Right hindlimb (tissue), 1 donor: ENCODE measurements around the gene BOLL.
A peak's percentile ranks its signal among the peaks of the same experiment; 100 is the strongest.
"Not testable (repeated sequence)": the region's sequence is repeated elsewhere in the genome, so short reads cannot be mapped to it uniquely, and the experiment has no call there.

Experiments
- DNase-seq: peaks from one replicate; pipeline ENCODE4 v3.0.0-alpha.2; 2018

The BOLL gene

DNA sequence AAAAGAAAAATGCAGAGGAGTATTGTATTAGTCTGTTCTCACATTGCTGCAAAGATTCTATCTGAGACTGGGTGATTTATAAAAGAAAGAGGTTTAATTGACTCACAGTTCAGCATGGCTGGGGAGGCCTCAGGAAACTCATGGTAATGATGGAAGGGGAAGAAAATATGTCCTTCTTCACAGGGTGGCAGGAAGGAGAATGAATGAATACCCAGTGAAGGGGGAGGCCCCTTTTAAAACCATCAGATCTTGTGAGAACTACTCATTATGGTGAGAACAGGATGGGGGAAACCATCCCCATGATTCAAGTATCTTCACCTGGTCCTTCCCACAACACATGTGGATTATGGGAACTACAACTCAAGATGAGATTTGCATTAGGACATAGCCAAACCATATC lies 10.2 kb upstream of the BOLL start:
- no peak for DNase-seq

DNA sequence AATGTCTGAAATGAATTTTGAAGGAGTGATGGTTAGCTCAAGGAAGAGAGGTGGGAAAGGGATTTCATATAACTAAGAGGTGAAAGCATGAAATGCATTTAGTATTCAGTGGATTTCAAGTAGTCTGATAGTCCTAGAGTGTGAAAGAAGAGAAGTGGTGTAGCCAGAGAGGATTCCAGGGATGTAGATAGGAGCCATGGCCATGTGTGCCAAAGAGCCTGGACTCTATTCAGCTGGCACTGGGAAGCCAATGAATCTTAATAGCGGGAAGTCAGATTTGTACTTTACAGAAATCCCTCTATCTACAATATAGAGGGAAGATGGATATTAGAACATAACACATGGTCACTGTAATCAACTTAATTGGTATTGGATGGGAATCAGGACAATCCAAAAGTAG lies 8.3 kb upstream of the BOLL start:
- no peak for DNase-seq

DNA sequence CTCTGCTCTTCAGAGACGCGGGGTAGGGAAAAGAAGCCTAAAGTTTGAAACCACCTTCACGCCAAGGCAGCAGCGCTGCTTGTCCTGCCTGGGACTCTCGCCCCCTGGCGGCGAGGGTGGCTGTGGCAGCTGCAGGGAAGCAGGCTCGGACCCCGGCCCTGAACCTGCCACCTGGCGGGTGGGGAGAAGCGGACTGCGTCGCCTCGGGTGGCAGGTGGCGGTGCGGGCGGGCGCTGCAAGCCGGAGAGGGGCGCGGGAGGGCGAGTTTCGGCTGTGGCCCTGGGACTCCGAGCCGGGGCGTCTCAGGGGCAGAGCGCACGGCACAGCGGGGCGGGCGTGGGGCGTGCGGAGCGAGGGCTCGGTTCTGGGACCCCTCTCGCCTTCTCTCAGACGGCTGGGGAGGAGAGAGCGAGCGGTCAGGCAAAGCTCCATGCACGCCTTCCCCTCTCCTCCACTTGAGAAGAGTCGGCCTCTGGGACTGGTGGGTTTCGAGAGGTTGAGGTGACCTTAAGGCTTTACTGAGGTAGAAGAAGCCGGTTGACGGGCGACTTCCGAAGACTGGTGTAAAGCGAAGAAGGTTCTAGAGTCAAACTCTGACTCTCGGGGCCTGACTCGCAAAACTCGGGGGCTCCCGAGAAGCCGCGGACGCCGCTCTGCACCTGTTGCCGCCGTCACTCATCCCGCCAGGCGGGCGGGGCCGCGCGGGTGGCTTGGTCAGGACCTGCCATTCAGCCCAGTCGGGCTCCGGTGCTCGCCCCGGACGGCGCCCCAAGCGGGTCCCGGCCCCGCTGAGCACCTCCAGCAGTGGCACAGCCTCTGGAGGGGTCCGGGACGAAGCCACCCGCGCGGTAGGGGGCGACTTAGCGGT lies 1.1 kb upstream of the BOLL start:
- peak; percentile 58 for DNase-seq

DNA sequence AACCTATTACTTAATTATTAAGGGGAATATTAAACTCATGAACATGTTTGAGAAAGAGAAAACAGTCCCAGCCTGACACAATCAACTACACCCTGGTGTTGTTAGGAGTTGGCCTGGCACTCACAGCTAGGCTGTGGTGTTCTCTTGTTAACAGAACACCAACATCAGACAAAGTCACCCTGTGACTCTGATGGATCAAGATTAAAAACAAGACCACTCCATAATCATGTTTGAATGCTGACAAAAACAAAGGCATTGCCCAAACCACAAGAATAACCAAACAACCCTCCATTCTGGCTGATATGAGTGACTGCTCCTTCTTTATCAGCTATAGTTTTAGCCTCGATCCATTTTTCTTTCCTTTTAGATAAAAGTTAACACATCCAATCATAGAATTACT lies 3.0 kb downstream of the BOLL start:
- DNase-seq, result no peak

DNA sequence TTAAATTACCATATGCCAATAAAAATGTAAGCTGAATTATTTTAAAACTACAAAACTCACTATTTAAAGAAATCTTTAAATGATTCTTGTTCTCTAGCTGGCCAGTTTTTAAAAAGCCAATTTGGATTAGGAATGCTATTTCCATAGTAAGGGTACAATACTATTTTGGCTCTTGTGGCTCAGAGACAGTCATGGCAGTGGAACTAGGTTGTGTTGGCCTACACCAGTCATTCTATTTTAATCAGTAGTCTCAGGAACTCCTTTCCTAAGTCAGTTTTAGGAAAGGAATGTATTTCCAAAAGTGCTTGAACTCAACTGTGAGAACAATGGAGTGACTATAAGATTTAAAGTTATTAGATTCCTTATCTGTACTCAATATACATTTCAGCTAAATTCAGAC lies 5.9 kb downstream of the BOLL start:
- DNase-seq, result no peak

DNA sequence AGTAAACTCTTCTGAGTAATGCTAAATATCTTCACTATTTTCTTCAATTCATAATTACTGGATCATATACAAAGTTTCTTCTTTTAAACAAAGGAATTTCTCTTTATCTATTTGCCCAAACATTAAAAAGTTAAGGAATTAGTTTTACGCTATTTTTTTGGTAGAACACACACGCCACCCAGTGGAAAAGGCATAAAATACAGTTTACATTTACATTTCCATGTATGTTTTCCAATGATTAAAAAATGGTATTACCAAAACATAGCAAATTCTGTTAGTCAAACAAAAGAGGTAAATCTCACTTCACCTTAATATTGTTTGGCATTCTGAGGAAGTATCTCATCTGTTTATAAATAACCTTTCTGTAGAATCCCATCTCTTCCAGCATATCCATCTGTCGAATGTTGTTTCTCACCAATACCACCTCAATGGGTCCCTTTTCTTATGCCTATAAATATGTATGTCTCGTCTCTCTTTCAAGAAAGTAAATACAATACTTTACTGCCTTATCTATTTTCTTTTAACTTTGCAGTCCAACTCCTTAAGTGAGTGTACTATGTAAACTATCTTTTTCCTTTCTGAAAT lies 7.2 kb downstream of the BOLL start:
- DNase-seq, result no peak

DNA sequence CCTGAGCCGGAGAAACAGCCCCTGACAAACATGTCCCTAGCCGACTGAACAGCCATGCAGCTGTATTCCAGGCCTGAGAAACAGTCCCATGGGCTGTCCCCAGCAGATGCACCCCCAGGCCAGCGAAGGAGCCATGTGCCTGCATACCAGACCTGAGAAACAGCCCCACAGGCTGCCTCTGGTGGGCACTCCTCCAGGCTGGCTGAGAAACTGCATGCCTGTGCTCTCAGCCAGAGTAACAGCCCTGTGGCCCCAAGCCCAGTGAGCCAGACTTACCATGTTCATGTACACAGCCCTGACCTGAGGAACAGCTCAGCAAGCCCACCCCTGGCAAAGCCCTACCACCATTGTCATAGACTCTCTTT lies 24.8 kb downstream of the BOLL start:
- DNase-seq, result no peak

DNA sequence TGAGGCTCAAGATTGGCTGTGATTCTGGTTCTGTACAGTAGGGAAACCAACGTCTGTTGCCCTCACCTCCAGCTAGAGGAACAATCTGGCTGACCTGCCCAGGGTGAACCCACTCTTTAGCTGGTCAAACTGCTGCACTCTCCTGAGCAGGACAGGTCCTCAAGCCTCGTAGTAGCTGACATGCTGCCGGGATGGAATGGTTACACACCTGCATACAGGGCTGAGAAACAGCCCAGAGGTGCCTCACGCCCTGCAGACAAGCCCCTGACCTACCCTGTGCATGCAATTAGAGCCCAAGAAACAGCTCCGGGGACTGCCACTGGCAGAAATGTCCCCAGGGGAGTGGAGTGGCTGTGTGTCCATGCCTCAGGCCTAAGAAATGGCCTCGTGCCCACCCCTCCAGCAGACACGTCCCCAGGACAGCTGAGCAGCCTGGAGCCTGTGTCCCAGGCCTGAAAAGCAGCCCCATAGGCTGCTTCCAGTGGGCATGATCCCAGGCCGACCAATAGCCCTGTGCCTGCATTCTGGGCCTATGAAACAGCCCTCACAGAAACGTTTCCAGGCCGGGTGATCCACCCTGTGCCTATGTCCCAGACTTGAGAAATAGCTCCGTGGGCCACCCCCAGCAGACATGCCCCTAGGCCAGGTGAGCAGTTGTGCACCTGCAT lies 25.4 kb downstream of the BOLL start:
- peak; percentile 12 for DNase-seq

DNA sequence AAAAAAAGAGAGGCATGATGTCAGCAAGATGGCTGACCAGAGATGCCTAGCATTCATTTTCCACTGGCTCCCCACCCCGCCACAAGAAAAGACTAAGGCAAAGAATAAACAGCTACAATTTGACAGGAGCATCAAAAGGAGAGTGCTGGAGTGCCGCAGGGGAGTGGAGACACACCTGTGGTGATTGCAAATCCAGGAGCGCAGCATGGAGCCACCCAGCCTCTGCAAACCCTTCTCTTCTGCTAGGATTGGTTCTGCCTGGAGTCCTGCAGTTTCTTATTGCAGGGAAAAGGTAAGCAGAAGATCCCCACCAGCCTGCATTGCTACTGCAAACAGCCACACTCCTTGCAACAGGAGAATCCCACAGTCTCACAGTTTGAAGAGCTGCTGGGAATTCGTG lies 26.1 kb downstream of the BOLL start:
- no peak for DNase-seq

DNA sequence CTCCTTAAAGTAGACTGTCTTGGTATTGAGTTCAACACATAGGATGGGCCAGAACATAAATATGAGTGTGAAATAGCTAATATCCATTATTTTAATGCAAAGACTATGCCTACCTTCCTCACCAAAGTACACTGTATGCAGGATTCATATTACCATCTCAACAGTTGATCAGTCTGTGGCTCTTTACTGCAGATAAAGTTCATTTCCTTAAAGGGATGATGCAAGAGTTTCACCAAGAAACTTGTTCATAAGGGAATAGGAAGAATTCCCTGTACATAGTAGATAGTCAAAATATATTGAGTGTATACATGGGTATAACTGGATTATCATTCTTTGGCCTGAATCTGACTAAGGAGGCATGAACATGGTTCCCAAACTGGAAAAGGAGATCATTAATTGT lies 44.9 kb downstream of the BOLL start:
- no peak for DNase-seq

DNA sequence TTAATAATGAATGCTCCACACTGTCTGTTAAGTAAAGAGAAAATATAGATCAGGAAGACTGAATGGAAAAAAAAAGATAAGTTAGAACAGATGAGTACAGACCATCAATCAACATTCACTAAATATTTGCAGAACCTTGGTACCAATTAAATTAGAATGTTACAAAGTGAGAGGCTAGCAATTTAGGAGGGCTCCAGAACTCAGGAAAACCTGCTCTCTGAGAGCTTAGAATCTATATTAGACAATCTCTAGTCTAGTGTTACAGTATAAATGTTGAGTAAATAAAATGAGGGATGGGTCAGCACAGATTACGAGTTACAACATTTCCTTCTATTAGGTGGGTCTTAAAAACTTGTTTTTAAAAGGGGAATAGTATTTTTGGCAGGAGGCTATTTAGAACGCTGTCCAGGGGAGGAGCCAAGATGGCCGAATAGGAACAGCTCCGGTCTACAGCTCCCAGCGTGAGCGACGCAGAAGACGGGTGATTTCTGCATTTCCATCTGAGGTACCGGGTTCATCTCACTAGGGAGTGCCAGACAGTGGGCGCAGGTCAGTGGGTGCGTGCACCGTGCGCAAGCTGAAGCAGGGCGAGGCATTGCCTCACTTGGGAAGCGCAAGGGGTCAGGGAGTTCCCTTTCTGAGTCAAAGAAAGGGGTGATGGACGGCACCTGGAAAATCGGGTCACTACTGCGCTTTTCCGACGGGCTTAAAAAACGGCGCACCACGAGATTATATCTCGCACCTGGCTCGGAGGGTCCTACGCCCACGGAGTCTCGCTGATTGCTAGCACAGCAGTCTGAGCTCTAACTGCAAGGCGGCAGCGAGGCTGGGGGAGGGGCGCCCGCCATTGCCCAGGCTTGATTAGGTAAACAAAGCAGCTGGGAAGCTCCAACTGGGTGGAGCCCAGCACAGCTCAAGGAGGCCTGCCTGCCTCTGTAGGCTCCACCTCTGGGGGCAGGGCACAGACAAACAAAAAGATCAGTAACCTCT lies 56.3 kb downstream of the BOLL start:
- not testable (repeated sequence) for DNase-seq

DNA sequence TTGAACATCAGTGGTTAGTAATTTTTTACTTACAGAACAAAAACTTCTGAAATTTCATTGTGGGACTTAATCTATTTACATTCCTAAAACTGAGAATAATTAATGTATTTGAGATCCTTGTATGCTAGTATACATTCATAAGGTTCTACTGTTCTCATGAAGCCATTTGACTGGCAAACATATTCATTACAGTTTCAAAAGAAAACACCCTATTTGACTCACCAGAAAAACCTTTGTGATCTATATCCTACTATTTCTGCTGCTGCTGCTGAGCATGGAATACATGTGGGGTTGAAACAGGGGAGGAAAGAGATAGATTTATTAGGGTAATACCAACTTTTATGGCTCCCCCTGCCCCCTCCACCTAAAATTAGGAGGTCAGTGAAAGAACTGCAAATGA lies 58.1 kb downstream of the BOLL start:
- no peak for DNase-seq

DNA sequence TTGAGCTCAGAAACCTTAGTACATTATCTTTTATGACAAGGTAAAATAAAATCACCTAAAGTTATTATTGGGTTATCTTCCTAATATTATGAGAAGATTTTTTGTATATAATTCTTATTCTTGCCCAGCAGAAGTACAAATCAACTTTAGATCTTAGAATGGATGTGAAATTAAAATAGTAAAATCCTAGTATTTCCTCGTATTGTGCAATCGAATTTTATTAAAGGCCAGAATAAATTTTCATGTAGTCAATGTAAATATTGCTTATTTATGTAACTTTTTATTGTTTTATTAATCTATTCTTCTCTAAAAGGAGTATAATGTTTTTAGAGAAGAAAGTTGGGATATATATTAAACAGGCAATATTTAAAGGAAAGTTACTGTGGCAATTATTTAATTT lies 67.3 kb downstream of the BOLL start:
- DNase-seq, result no peak

DNA sequence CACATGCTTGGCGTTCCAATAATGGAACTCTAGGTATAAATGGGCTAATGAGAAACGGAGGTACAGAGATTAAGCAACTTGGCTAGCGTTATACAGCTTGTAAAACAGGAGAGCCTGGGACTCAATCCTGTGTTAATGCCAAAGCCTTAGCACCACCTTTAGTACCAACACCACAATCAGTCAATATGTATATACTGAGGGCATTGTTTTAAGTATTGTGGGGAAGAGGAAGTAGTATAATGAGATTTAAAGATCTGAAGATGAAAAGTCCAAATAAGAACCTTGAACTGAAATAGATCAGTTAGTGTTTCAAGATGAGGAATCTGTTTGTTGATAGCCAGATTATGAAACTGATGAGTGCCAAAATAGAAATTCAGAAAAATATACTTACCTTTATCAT lies 71.8 kb downstream of the BOLL start:
- DNase-seq, result no peak

DNA sequence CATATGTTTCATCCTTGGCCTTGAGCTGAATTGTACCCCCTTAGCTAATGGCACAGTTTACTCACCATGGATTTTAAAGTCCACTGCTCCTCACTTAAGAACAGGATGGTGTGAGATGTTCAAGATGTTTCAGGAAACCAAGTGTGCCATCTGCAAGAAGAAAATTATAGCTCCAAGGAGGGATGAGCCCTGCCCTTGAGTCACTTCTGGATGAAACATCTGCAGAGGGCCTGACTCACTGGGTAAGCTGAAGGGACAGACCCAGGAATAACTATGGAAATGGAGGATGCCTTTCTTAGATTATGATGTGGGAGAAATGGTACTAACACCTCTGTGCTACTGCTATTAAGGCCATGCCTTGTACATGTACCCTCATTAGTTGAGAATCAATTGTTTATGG lies 73.5 kb downstream of the BOLL start:
- no peak for DNase-seq

DNA sequence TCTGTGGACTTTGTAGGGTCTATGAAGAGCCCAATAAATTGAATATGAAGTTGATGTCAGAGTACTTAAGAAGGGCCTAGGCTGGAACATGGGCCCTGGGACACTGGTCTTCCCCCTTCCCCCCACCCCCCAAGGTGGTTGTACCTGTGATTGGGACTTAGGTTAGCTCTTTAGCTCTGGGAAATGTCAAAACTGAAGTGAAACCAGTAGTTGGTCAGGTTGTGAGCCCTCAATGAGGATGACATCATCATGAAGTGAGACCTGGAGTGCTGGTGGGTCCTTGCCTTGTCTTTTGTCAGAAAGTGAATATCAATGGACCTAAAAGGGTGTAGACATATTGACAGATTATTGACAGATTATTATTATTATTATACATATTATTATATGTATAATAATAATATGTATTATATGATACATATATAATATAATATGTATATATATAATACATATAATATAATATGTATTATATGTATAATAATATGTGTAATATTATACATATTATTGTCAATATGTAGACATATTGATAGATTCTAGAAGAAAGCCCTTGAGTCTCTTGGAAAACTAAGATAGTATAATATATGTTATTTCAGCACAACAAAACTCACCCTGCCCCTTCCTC lies 74.6 kb downstream of the BOLL start:
- no peak for DNase-seq

DNA sequence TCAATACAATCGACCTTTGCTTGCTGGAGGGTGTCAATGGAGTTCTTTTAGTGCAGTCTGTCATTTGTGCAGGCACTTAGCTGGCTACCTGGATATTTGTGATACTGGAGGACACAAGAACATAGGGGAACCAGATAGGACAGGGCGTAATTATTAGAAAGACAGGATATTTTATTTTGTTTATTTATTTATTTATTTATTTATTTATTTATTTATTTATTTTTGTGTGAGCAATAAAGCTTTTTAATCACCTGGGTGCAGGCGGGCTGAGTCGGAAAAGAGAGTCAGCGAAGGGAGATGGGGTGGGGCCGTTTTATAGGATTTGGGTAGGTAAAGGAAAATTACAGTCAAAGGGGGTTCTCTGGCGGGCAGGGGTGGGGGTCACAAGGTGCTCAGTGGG lies 76.0 kb downstream of the BOLL start:
- not testable (repeated sequence) for DNase-seq

DNA sequence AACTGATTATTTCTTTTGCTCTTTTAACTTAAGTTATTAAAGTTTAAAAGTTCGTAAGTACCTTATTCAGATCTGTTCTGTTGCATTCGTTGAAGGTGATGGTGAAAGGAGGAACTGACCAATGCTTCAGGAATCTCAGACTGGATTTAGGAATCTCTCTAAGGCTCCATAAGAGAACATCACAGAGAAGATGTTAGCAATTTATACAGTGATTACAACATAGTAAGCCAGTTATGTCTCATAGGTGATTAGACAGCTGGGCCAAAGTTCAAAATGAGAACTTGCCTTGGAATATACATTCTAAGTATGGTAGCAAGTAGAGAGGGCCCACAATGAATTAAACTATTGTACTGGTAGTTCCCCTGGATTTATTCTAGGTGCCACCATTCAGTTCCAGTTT lies 76.8 kb downstream of the BOLL start:
- no peak for DNase-seq

DNA sequence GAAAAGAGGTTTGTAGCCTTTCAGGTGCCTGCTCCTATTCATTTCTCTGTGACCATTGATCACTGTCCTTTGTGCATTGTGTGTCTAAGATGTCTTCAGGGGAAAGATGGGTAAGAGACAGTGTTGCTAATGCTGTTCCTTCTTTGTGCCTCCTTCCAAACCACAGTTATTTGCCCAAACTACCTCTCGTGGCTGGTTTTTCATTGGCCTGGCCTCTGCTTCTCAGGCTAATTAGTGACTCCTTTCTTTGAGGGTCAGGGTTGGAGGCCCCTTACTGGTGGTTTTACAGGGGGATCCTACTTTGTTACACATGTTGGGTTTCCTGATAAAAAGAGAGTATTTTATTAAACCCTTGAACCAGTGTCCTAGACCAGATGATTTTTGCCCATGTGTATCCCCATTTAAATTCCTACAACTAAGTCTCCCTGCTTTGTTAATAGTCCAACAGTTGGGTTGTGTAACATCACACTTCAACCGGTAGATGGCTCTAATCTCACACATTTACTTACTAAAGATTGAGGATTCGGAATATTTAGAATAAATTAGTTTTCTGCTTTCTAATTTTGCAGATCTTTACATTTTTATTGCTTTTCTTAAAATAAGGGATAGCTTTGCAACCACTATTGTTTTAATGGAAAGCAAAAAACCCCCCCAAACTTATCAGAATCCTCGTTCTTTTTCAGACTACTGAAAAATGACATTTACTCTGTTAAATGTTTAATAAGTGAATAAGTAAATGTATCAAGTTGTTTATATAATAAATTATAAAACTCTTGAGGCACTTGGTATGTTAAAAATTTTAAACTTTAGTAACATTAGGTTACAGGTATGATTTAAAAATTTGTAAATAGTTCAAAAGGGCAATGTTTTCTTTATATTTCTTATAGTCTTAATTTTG lies 77.6 kb downstream of the BOLL start:
- no peak for DNase-seq

DNA sequence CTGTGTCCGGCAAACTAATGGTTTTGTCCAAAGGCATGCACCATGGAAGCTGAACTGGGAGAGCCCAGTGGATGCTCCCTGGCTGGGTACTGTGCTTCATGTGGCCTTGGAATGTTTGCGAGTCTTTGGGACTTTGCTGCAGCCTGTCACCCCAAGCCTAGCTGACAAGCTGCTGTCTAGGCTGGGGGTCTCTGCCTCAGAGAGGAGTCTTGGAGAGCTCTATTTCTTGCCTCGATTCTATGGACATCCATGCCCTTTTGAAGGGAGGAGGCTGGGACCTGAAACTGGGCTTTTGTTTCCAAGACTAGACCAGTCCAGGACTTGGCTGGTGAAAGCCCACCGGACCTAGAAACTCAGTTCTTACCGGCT lies 78.3 kb downstream of the BOLL start:
- no peak for DNase-seq
